CD4-positive, CD25-positive, alpha-beta regulatory T cell (primary cell): ENCODE data around the gene ELOVL2. TPM values are rescaled to one million over a fixed set of nuclear protein-coding genes. Genes with fewer than 3 reads are reported as not detected.

ENCODE experiments used
- ATAC-seq, 2 donors: fragments of 150-1000 bp; cut with Tn5 transposase; one replicate each; pipeline ENCODE4 v1.10.0; 2021; ENCODE audit warnings: low read depth in 2 of 2, moderate number of reproducible peaks in 2 of 2, moderate library complexity in 1 of 2
- DNase-seq, 3 donors: peaks; one replicate each; pipeline versions ENCODE4 v3.0.0 to v3.0.0-alpha.2; 2012 to 2022; ENCODE audit warnings: mixed read lengths in 1 of 3
- H3K27ac ChIP-seq: one replicate; pipeline ENCODE4 v1.7.0; 2013; ENCODE audit warnings: mild to moderate bottlenecking, low read length; ENCODE audit not compliant: insufficient read depth, poor library complexity, severe bottlenecking
- H3K27me3 ChIP-seq: one replicate; pipeline ENCODE4 v1.7.0; 2013; ENCODE audit warnings: low read length; ENCODE audit not compliant: control insufficient read depth, insufficient read depth
- H3K36me3 ChIP-seq: one replicate; pipeline ENCODE4 v1.7.0; 2013; ENCODE audit warnings: mild to moderate bottlenecking, low read length, moderate library complexity; ENCODE audit not compliant: control insufficient read depth, insufficient read depth
- H3K4me1 ChIP-seq: 2 replicates; pipeline ENCODE4 v1.7.0; 2013; ENCODE audit warnings: mild to moderate bottlenecking, low read length; ENCODE audit not compliant: insufficient read depth, control insufficient read depth, poor library complexity, severe bottlenecking
- H3K4me3 ChIP-seq: one replicate; pipeline ENCODE4 v1.7.0; 2013; ENCODE audit warnings: low read depth, mild to moderate bottlenecking, low read length, moderate library complexity
- H3K9me3 ChIP-seq, 2 experiments: 1 replicate in 1 of 2; 2 replicates in 1 of 2; pipeline ENCODE4 v1.7.0; 2013; ENCODE audit warnings: low read length in 2 of 2, mild to moderate bottlenecking in 1 of 2, moderate library complexity in 1 of 2; ENCODE audit not compliant: control insufficient read depth in 2 of 2
- H3K27ac Mint-ChIP-seq, 3 donors: one replicate each; pipeline ENCODE4 v1.8.0; 2020 to 2022; ENCODE audit warnings: mild to moderate bottlenecking in 3 of 3, mixed read lengths in 3 of 3, moderate library complexity in 2 of 3
- H3K27me3 Mint-ChIP-seq: one replicate; pipeline ENCODE4 v1.8.0; 2022; ENCODE audit warnings: mild to moderate bottlenecking, mixed read lengths
- H3K36me3 Mint-ChIP-seq: one replicate; pipeline ENCODE4 v1.8.0; 2020; ENCODE audit warnings: mixed read lengths
- H3K4me1 Mint-ChIP-seq, 4 donors: one replicate each; pipeline ENCODE4 v1.8.0; 2020 to 2022; ENCODE audit warnings: mixed read lengths in 4 of 4, mild to moderate bottlenecking in 1 of 4
- H3K4me3 Mint-ChIP-seq, 4 donors: one replicate each; pipeline ENCODE4 v1.8.0; 2020 to 2022; ENCODE audit warnings: mild to moderate bottlenecking in 4 of 4, mixed read lengths in 4 of 4, moderate library complexity in 3 of 4
- H3K9me3 Mint-ChIP-seq, 7 donors: one replicate each; pipeline ENCODE4 v1.8.0; 2020 to 2022; ENCODE audit warnings: mixed read lengths in 7 of 7, mild to moderate bottlenecking in 3 of 7, moderate library complexity in 2 of 7
- polyA plus RNA-seq, 4 donors: library from polyadenylated mRNA; unstranded; fragments of 300-500 nt; fragmentation: Illumina TruSeq; gene quantifications; one replicate each; pipeline ENCODE4 v1.2.3, GENCODE V29; 2021
- total RNA-seq: library from RNA; stranded (reverse); gene quantifications from one replicate; pipeline ENCODE4 v1.2.3, GENCODE V29; 2022

The ELOVL2 gene
- total and polyA plus RNA-seq, 5 donors from 2014 or later = not detected

DNA sequence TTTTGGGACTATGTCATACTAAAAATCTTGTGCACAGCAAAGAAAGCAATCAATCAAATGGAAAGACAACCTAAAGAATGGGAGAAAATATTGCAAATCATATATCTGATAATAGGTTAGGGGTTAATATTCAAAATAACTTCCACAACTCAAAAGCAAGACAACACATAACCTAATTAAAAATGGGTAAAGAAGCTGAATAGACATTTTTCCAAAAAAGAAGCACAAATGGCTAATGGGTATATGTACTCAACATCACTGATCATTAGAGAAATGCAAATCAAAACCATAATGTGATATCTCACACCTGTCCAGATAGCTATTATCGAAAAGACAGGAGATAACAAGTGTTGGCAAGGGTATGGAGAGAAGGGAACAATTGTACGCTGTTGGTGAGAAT lies 104.3 kb downstream of the ELOVL2 start:
- no peaks in the 10 kb centered on the region for H3K4me1 ChIP-seq
- DNase-seq (no peak), ATAC-seq (no peak)
- no peaks in the 10 kb centered on the region for H3K36me3 ChIP-seq
- no peaks in the 10 kb centered on the region for H3K27me3 ChIP-seq
- Mint-ChIP-seq H3K9me3 (peaks cover 0 to 4% (median 0%) of the 10 kb centered on the region in 7 donors), H3K4me3 (no peak overlapping the region), H3K27me3 (peaks cover 16% of the 10 kb centered on the region), H3K4me1 (no peaks in the 10 kb centered on the region), H3K27ac (no peak overlapping the region), H3K36me3 (no peaks in the 10 kb centered on the region)
- no peak overlapping the region for H3K27ac ChIP-seq
- no peak overlapping the region for H3K4me3 ChIP-seq
- no peaks in the 10 kb centered on the region for H3K9me3 ChIP-seq

DNA sequence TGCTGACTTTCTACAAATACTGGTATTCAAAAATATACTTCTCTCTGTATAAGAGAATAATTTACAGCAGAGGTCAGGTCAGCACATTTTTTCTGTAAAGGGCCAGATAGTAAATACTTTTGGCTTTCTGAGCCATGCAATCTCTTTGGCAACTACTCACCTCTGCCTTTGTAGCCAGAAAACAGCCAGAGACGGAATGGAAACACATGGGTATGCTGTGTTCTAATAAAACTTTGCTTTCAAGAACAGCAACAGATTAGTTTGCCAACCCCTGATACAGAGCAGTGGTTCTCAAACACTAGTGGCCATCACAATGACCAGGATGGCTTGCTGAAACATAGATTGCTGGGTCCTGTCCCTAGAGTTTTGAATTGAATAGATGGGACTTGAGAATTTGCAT lies 111.0 kb downstream of the ELOVL2 start:
- H3K4me1 ChIP-seq = no peaks in the 10 kb centered on the region
- no peak overlapping the region for H3K27ac ChIP-seq
- H3K36me3 ChIP-seq = no peaks in the 10 kb centered on the region
- no peaks in the 10 kb centered on the region for H3K9me3 ChIP-seq
- H3K4me1 Mint-ChIP-seq = no peaks in the 10 kb centered on the region
- H3K27me3 Mint-ChIP-seq = peaks cover 25% of the 10 kb centered on the region
- peaks cover 0 to 3% (median 0%) of the 10 kb centered on the region in 7 donors for H3K9me3 Mint-ChIP-seq
- DNase-seq (no peak), ATAC-seq (no peak)
- H3K4me3 Mint-ChIP-seq = no peak overlapping the region
- H3K27me3 ChIP-seq = no peaks in the 10 kb centered on the region
- H3K27ac Mint-ChIP-seq = no peak overlapping the region
- no peaks in the 10 kb centered on the region for H3K36me3 Mint-ChIP-seq
- no peak overlapping the region for H3K4me3 ChIP-seq

Other genes with a start within 250 kb of the ELOVL2 start
- gene MAK, start 205.8 kb downstream of the ELOVL2 start, total RNA-seq = 0.30 TPM
- under 1 TPM in 1 of 4 donors, not detected in 3; 0.12 TPM for gene MAK, start 205.8 kb downstream of the ELOVL2 start, polyA plus RNA-seq
- gene GCM2, start 162.3 kb downstream of the ELOVL2 start, total RNA-seq = not detected
- not detected for gene GCM2, start 162.3 kb downstream of the ELOVL2 start, polyA plus RNA-seq
- not detected for gene SYCP2L, start 157.3 kb downstream of the ELOVL2 start, total RNA-seq
- gene SYCP2L, start 157.3 kb downstream of the ELOVL2 start, polyA plus RNA-seq = not detected
- 9.7 TPM for gene SMIM13, start 49.5 kb upstream of the ELOVL2 start, total RNA-seq
- gene SMIM13, start 49.5 kb upstream of the ELOVL2 start, polyA plus RNA-seq = 1 to 10 TPM; 1.4 to 4.4 (median 2.5) TPM
- gene ERVFRD-1, start 67.4 kb upstream of the ELOVL2 start, total RNA-seq = not detected
- under 1 TPM in 1 of 4 donors, not detected in 3; 0.09 TPM for gene ERVFRD-1, start 67.4 kb upstream of the ELOVL2 start, polyA plus RNA-seq
- 104 TPM for gene NEDD9, start 188.4 kb upstream of the ELOVL2 start, total RNA-seq
- gene NEDD9, start 188.4 kb upstream of the ELOVL2 start, polyA plus RNA-seq = 10 to 100 TPM; 18.1 to 21.5 (median 19.9) TPM